Fibroblast of the aortic adventitia (primary cell): ENCODE results near the gene CHD2. TPM values are rescaled to one million over a fixed set of nuclear protein-coding genes. Genes with fewer than 3 reads are reported as not detected.

Source experiments
- DNase-seq: peaks from one replicate; pipeline ENCODE4 v3.0.0-alpha.2; 2010; ENCODE audit warnings: low read depth
- H3K4me3 ChIP-seq: 2 replicates; pipeline ENCODE4 v1.5.1; 2011; ENCODE audit warnings: low read depth, mild to moderate bottlenecking, control low read depth, low read length, moderate library complexity
- total RNA-seq: library from RNA; depleted of rRNA; stranded (reverse); fragments of >200 nt; gene quantifications from 2 replicates; pipeline ENCODE4 v1.2.3, GENCODE V29; 2012; ENCODE audit warnings: low replicate concordance
- TF ChIP-seq, protein P1 (sequence below): IDR thresholded peaks from 2 replicates; pipeline ENCODE4 v1.5.1; 2011; ENCODE audit warnings: mild to moderate bottlenecking, low read length, control low read depth, inconsistent platforms; ENCODE audit not compliant: insufficient read depth

The CHD2 gene
- total RNA-seq, 1 donor: 83.7 TPM

- H3K4me3 ChIP-seq: no peak overlapping the region
- DNase-seq: no peak
- TF ChIP-seq, protein P1, sequence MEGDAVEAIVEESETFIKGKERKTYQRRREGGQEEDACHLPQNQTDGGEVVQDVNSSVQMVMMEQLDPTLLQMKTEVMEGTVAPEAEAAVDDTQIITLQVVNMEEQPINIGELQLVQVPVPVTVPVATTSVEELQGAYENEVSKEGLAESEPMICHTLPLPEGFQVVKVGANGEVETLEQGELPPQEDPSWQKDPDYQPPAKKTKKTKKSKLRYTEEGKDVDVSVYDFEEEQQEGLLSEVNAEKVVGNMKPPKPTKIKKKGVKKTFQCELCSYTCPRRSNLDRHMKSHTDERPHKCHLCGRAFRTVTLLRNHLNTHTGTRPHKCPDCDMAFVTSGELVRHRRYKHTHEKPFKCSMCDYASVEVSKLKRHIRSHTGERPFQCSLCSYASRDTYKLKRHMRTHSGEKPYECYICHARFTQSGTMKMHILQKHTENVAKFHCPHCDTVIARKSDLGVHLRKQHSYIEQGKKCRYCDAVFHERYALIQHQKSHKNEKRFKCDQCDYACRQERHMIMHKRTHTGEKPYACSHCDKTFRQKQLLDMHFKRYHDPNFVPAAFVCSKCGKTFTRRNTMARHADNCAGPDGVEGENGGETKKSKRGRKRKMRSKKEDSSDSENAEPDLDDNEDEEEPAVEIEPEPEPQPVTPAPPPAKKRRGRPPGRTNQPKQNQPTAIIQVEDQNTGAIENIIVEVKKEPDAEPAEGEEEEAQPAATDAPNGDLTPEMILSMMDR: no peak
Observed at GRCh38 chr15:93007994-93008393, 107.9 kb downstream of the CHD2 start.

- DNase-seq: no peak
- no peak overlapping the region for H3K4me3 ChIP-seq
- TF ChIP-seq, protein P1: no peak
Observed at GRCh38 chr15:93012786-93013185, 112.7 kb downstream of the CHD2 start.

DNA sequence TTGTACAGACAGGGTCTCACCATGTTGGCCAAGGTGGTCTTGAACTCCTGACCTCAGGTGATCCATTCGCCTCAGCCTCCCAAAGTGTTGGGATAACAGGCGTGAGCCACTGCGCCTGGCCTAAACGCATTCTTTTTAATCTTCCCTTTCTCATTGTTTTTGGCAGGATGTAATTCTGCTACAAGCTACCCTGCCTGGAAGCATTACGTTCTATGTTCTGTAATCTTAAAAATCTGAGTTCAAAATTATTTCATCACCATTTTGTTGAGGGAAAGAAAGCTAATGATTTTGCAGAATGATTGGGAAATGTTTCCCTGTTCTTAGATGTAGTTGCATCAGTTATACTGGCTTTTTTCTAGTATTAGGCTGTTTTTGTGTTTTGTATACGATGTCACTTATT, 117.4 kb downstream of the CHD2 start:
- no peak overlapping the region for H3K4me3 ChIP-seq
- TF ChIP-seq, protein P1: no peak
- DNase-seq: peak; percentile 86

DNA sequence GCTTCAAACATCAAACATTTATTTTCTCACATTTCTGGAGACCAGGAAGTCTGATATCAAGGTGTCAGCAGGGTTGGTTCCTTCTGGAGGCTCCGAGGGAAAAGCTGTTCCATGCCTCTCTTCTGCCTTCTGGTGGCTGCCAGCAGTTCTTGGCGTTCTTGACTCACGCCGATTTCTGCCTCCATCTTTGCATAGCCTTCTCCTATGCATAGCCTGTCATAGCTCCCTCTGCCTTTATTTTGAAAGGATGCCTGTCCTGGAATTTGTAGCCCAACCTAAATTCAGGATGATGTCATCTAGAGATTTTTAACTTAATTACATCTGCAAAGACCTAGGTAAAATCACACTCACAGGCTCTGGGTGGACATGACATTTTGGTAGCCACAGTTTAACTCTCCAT, 118.5 kb downstream of the CHD2 start:
- no peak overlapping the region for H3K4me3 ChIP-seq
- peak; percentile 16 for DNase-seq
- TF ChIP-seq, protein P1: peak; percentile 24

DNA sequence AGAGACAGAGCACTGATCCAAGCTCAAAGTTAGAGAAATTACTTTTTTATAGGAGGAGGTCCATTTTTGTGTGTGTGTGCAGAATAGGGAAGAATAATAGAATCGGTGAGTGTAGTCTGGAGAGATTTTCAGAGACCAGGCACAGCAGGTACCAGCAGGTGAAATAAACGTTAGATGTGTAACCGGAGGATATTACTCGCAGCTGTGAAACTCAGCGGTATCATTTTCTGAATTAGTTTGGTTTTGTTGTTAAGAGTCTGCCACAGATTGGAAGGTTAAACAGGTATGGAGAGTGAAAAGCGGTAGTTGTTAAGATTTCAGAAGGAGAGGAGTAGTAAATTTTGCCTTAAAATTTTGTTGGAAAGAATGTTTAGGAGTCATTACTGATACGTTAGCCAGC, 119.0 kb downstream of the CHD2 start:
- TF ChIP-seq, protein P1: no peak
- no peak overlapping the region for H3K4me3 ChIP-seq
- DNase-seq: no peak

DNA sequence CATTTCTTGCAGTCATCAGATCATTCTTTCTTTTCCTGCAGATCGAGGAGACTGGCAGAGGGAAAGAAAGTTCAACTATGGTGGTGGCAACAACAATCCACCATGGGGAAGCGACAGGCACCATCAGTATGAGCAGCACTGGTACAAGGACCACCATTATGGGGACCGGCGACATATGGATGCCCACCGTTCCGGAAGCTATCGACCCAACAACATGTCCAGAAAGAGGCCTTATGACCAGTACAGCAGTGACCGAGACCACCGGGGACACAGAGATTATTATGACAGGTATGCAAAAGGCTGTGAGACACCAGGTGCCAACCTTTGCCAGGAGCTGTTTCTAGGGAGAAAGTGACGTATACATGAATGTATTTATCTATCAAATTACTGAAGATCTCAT, 119.8 kb downstream of the CHD2 start:
- TF ChIP-seq, protein P1: no peak
- no peak overlapping the region for H3K4me3 ChIP-seq
- no peak for DNase-seq
